ENCODE results near the gene E2F1. TPM values are rescaled to one million over a fixed set of nuclear protein-coding genes. Genes with fewer than 3 reads are reported as not detected.

The E2F1 gene
- total and polyA plus RNA-seq, 4 donors: 0.10 to 11.0 (median 0.88) TPM

- Histone ChIP-seq H3K4me1 (ENCODE audit: control insufficient read depth in 4 of 4, insufficient read depth in 4 of 4, low read length in 3 of 4) (peaks cover 3 to 19% (median 11%) of the 10 kb centered on the region in 4 donors), H3K36me3 (ENCODE audit: control insufficient read depth in 4 of 4, insufficient read depth in 3 of 4, low read depth in 1 of 4, low read length in 3 of 4) (peaks cover 0 to 2% (median under 1%) of the 10 kb centered on the region in 4 donors), H3K27me3 (ENCODE audit: control insufficient read depth in 4 of 4, insufficient read depth in 4 of 4, low read length in 3 of 4) (no peaks in the 10 kb centered on the region), H3K9me3 (ENCODE audit: control insufficient read depth in 4 of 4, low read length in 3 of 4) (no peaks in the 10 kb centered on the region), H3K4me3 (ENCODE audit: low read depth in 1 of 3, low read length in 3 of 3) (no peak overlapping the region), H3K27ac (ENCODE audit: low read depth in 1 of 2, low read length in 2 of 2) (no peak overlapping the region), H3K9ac (ENCODE audit: low read depth in 1 of 2, low read length in 2 of 2) (no peak overlapping the region)
- TF ChIP-seq SP1 (IDR thresholded peaks at IDR 0.05) (no peak), EGR1 (IDR thresholded peaks at IDR 0.05; ENCODE audit: low read depth in 2 of 2) (no peak), HNF4G (IDR thresholded peaks at IDR 0.05) (no peak), TAF1 (conservative IDR thresholded peaks at IDR 0.05) (no peak), ZBTB33 (IDR thresholded peaks at IDR 0.05) (no peak), NR2F2 (IDR thresholded peaks at IDR 0.05) (no peak), FOXA2 (IDR thresholded peaks at IDR 0.05) (no peak), MAX (IDR thresholded peaks at IDR 0.05) (no peak)
- TF ChIP-seq, protein P1, sequence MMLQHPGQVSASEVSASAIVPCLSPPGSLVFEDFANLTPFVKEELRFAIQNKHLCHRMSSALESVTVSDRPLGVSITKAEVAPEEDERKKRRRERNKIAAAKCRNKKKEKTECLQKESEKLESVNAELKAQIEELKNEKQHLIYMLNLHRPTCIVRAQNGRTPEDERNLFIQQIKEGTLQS (IDR thresholded peaks at IDR 0.05): no peak
- DNase-seq (ENCODE audit: low spot score): no peak
- WGBS: 93% methylated on average over 21 of the region's 21 CpGs
Measured at GRCh38 chr20:33660035-33660684, 26.0 kb downstream of the E2F1 start.

DNA sequence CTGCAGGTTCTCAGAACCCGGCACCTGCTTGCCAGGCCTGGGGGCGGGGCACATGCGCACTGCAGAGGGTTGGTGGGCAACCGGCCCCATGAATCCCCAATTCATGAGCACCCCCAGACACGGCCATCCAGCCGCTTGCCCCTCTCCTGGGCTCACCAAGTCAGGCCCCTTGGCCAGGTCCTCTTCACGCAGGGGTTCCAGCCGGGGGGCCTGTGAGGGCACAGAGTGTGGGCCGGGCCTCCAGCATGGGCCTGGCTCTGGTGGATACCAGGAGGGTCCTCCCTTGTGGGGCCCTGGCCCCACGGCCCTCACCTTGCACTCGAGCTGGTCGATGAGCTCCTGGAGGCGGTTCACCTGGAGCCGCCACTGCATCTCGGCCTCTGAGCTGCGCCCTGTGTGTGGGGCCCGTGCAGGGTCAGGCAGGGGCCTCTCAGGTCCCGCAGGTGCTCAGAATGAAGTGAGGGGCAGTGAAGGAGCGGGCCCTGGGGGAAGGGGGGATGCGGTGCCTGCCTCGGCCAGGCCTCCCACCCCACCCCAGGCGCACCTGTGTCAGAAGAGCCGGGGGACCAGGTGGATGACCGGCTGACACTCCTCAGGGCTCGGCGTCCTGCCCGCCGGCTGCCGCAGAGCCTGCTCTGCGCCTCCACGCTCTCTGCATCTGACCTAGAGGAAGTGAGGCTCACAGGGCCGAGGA is 26.7 kb downstream of the E2F1 start:
- 97% methylated on average over 32 of the region's 32 CpGs for WGBS
- no peak overlapping the region for H3K4me3 ChIP-seq (ENCODE audit: low read depth in 1 of 3, low read length in 3 of 3)
- H3K9ac ChIP-seq (ENCODE audit: low read depth in 1 of 2, low read length in 2 of 2): no peak overlapping the region
- TF ChIP-seq RXRA (IDR thresholded peaks at IDR 0.05) (no peak), EGR1 (IDR thresholded peaks at IDR 0.05; ENCODE audit: low read depth in 2 of 2) (no peak), TAF1 (conservative IDR thresholded peaks at IDR 0.05) (no peak), RAD21 (IDR thresholded peaks at IDR 0.05) (no peak)
- TF ChIP-seq, protein P1 (IDR thresholded peaks at IDR 0.05): no peak
- no peak overlapping the region for H3K27ac ChIP-seq (ENCODE audit: low read depth in 1 of 2, low read length in 2 of 2)
- H3K4me1 ChIP-seq (ENCODE audit: control insufficient read depth in 4 of 4, insufficient read depth in 4 of 4, low read length in 3 of 4): peaks cover 3 to 16% (median 10%) of the 10 kb centered on the region in 4 donors
- peaks cover 0 to 2% (median under 1%) of the 10 kb centered on the region in 4 donors for H3K36me3 ChIP-seq (ENCODE audit: control insufficient read depth in 4 of 4, insufficient read depth in 3 of 4, low read depth in 1 of 4, low read length in 3 of 4)
- no peaks in the 10 kb centered on the region for H3K27me3 ChIP-seq (ENCODE audit: control insufficient read depth in 4 of 4, insufficient read depth in 4 of 4, low read length in 3 of 4)
- no peak for DNase-seq (ENCODE audit: low spot score)
- H3K9me3 ChIP-seq (ENCODE audit: control insufficient read depth in 4 of 4, low read length in 3 of 4): no peaks in the 10 kb centered on the region

- no peak overlapping the region for H3K9ac ChIP-seq (ENCODE audit: low read depth in 1 of 2, low read length in 2 of 2)
- no peaks in the 10 kb centered on the region for H3K27me3 ChIP-seq (ENCODE audit: control insufficient read depth in 4 of 4, insufficient read depth in 4 of 4, low read length in 3 of 4)
- 95% methylated on average over 4 of the region's 4 CpGs for WGBS
- no peak for DNase-seq (ENCODE audit: low spot score)
- peaks cover 3 to 10% (median 7%) of the 10 kb centered on the region in 4 donors for H3K4me1 ChIP-seq (ENCODE audit: control insufficient read depth in 4 of 4, insufficient read depth in 4 of 4, low read length in 3 of 4)
- no peaks in the 10 kb centered on the region for H3K9me3 ChIP-seq (ENCODE audit: control insufficient read depth in 4 of 4, low read length in 3 of 4)
- no peak overlapping the region for H3K27ac ChIP-seq (ENCODE audit: low read depth in 1 of 2, low read length in 2 of 2)
- H3K4me3 ChIP-seq (ENCODE audit: low read depth in 1 of 3, low read length in 3 of 3): no peak overlapping the region
- peaks cover 0 to 2% (median under 1%) of the 10 kb centered on the region in 4 donors for H3K36me3 ChIP-seq (ENCODE audit: control insufficient read depth in 4 of 4, insufficient read depth in 3 of 4, low read depth in 1 of 4, low read length in 3 of 4)
- TF ChIP-seq EGR1 (IDR thresholded peaks at IDR 0.05; ENCODE audit: low read depth in 2 of 2) (no peak), HNF4G (IDR thresholded peaks at IDR 0.05) (no peak), GABPA (IDR thresholded peaks at IDR 0.05 in 1 of 2, conservative IDR thresholded peaks at IDR 0.05 in 1 of 2) (no peak), SP1 (IDR thresholded peaks at IDR 0.05) (no peak), NR2F2 (IDR thresholded peaks at IDR 0.05) (no peak), YY1 (IDR thresholded peaks at IDR 0.05) (no peak), JUND (IDR thresholded peaks at IDR 0.05) (no peak), FOXA1 (IDR thresholded peaks at IDR 0.05) (no peak), HNF4A (conservative IDR thresholded peaks at IDR 0.05) (no peak), MAX (IDR thresholded peaks at IDR 0.05) (no peak)
- TF ChIP-seq, protein P2, sequence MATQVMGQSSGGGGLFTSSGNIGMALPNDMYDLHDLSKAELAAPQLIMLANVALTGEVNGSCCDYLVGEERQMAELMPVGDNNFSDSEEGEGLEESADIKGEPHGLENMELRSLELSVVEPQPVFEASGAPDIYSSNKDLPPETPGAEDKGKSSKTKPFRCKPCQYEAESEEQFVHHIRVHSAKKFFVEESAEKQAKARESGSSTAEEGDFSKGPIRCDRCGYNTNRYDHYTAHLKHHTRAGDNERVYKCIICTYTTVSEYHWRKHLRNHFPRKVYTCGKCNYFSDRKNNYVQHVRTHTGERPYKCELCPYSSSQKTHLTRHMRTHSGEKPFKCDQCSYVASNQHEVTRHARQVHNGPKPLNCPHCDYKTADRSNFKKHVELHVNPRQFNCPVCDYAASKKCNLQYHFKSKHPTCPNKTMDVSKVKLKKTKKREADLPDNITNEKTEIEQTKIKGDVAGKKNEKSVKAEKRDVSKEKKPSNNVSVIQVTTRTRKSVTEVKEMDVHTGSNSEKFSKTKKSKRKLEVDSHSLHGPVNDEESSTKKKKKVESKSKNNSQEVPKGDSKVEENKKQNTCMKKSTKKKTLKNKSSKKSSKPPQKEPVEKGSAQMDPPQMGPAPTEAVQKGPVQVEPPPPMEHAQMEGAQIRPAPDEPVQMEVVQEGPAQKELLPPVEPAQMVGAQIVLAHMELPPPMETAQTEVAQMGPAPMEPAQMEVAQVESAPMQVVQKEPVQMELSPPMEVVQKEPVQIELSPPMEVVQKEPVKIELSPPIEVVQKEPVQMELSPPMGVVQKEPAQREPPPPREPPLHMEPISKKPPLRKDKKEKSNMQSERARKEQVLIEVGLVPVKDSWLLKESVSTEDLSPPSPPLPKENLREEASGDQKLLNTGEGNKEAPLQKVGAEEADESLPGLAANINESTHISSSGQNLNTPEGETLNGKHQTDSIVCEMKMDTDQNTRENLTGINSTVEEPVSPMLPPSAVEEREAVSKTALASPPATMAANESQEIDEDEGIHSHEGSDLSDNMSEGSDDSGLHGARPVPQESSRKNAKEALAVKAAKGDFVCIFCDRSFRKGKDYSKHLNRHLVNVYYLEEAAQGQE (IDR thresholded peaks at IDR 0.05): no peak
- TF ChIP-seq, protein P3, sequence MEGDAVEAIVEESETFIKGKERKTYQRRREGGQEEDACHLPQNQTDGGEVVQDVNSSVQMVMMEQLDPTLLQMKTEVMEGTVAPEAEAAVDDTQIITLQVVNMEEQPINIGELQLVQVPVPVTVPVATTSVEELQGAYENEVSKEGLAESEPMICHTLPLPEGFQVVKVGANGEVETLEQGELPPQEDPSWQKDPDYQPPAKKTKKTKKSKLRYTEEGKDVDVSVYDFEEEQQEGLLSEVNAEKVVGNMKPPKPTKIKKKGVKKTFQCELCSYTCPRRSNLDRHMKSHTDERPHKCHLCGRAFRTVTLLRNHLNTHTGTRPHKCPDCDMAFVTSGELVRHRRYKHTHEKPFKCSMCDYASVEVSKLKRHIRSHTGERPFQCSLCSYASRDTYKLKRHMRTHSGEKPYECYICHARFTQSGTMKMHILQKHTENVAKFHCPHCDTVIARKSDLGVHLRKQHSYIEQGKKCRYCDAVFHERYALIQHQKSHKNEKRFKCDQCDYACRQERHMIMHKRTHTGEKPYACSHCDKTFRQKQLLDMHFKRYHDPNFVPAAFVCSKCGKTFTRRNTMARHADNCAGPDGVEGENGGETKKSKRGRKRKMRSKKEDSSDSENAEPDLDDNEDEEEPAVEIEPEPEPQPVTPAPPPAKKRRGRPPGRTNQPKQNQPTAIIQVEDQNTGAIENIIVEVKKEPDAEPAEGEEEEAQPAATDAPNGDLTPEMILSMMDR (IDR thresholded peaks at IDR 0.05; ENCODE audit: low read depth, low read length, missing input control): no peak
Measured at GRCh38 chr20:33658929-33659328, 27.3 kb downstream of the E2F1 start.
